Ovary (tissue), 9 donors: ENCODE measurements around the gene KCTD19. TPM values are rescaled to one million over a fixed set of nuclear protein-coding genes. Genes with fewer than 3 reads are reported as not detected.
A peak's percentile ranks its signal among the peaks of the same experiment; 100 is the strongest.

Experiments used
- DNase-seq, 5 donors: peaks; one replicate each; pipeline ENCODE4 v3.0.0-alpha.2; 2019 to 2020
- H3K27ac ChIP-seq, 2 donors: fragments of 200-600 bp; one replicate each; pipeline versions ENCODE4 v1.5.1 to v1.8.0; 2019 to 2022
- H3K27me3 ChIP-seq: fragments of 200-600 bp; one replicate; pipeline ENCODE4 v1.8.0; 2022
- H3K36me3 ChIP-seq: fragments of 200-600 bp; sonication (generic); one replicate; pipeline ENCODE4 v1.5.1; 2019
- H3K4me1 ChIP-seq: one replicate; pipeline ENCODE4 v1.8.1; 2013; ENCODE audit warnings: mild to moderate bottlenecking, moderate library complexity; ENCODE audit not compliant: insufficient read depth
- H3K4me3 ChIP-seq: fragments of 200-600 bp; sonication (generic); one replicate; pipeline ENCODE4 v1.5.1; 2017
- H3K9me3 ChIP-seq, 2 donors: fragments of 200-600 bp in 1 of 2; sonication (generic) in 1 of 2; one replicate each; pipeline versions ENCODE4 v1.5.1 to v1.8.1; 2013 to 2019; ENCODE audit warnings: mild to moderate bottlenecking in 1 of 2, moderate library complexity in 1 of 2
- CTCF ChIP-seq, 3 donors: fragments of 450-650 bp in 2 of 3; fragments of 200-600 bp in 1 of 3; IDR thresholded peaks; one replicate each; pipeline versions ENCODE4 v1.5.1 to v1.8.0; 2016 to 2022; ENCODE audit warnings: antibody characterized with exemption in 3 of 3, mild to moderate bottlenecking in 1 of 3
- EP300 ChIP-seq: sonication (generic); formaldehyde crosslinking; IDR thresholded peaks from one replicate; pipeline ENCODE4 v1.6.1; 2017; ENCODE audit warnings: antibody characterized with exemption
- POLR2A ChIP-seq: fragments of 450-650 bp; IDR thresholded peaks from one replicate; pipeline ENCODE4 v1.6.1; 2017; ENCODE audit warnings: antibody characterized with exemption, mild to moderate bottlenecking, moderate library complexity
- WGBS, 3 donors: extraction: QIAGEN DNeasy Blood & Tissue Kit in 1 of 3; methylation state at CpG; one replicate each; pipeline versions ENCODE4 v1.1.5 to v1.1.7; 2013 to 2017; 5-methylcytosine and 5-hydroxymethylcytosine counted together
- intact Hi-C, 4 donors: fragments of 100-400 bp; cut with DNase I; formaldehyde crosslinking; loops; one replicate each; pipeline versions ENCODE4 v1.11.0 to v1.15.1; 2022 to 2023
- polyA plus RNA-seq, 2 donors: library from polyadenylated mRNA; stranded (reverse); fragments of 200-250 nt in 1 of 2; fragments of 350-450 nt in 1 of 2; fragmentation: Illumina TruSeq in 1 of 2; extraction: RNeasy Lipid Tissue Mini Kit (QIAGEN cat#74804) in 1 of 2; gene quantifications; one replicate each; pipeline ENCODE4 v1.2.3, GENCODE V29; 2013 to 2014
- total RNA-seq, 7 donors: library from RNA; depleted of rRNA in 2 of 7; stranded (reverse); fragments of >200 nt in 2 of 7; fragmentation: NEBNext Ultra II Directional in 3 of 7; extraction: Animal tissue kit (Norgen Biotek cat#: 25700) in 3 of 7; gene quantifications; one replicate each; pipeline versions ENCODE4 v1.1.0 to v1.2.4, GENCODE V29; 2016 to 2023
- donor health status: DM: no; HTN: no; CAD: no; lungs with moderate emphysema.
- donor health status: DM: no; HTN: no; CAD: no.
- donor health status: Bipolar disorder and iron deficiency.
- donor health status: DM: yes; HTN: yes; CAD: no.
- donor health status: DM: no; HTN: no; CAD: no.
- donor health status: DM: yes; HTN: yes; CAD: no.

KCTD19 gene
- total and polyA plus RNA-seq, 9 donors = 0.05 to 0.70 (median 0.12) TPM; not detected in 4

- 74 to 86% (median 82%) methylated on average over 11 of the region's 11 CpGs for WGBS, 3 donors
Measured at GRCh38 chr16:67270931-67271338, 55.6 kb downstream of the KCTD19 start.

GRCh38 chr16:67269766-67270165 lies 56.8 kb downstream of the KCTD19 start:
- Histone ChIP-seq H3K36me3 (no peaks in the 10 kb centered on the region), H3K4me3 (no peak overlapping the region), H3K9me3 (no peaks in the 10 kb centered on the region), H3K27ac (no peak overlapping the region), H3K4me1 (no peaks in the 10 kb centered on the region), H3K27me3 (no peaks in the 10 kb centered on the region)
- peak in 1 of 5 donors; percentile 12 for DNase-seq
- intact Hi-C loops = no loop called here
- TF ChIP-seq POLR2A (no peak), CTCF (IDR thresholded peaks at IDR 0.05) (no peak), EP300 (no peak)
- 56 to 71% (median 58%) methylated on average over 5 of the region's 5 CpGs for WGBS, 3 donors

More at GRCh38 chr16:67270931-67271338, 55.6 kb downstream of the KCTD19 start:
- Histone ChIP-seq H3K36me3 (no peaks in the 10 kb centered on the region), H3K4me1 (no peaks in the 10 kb centered on the region), H3K9me3 (no peaks in the 10 kb centered on the region), H3K4me3 (no peak overlapping the region), H3K27ac (no peak overlapping the region), H3K27me3 (no peaks in the 10 kb centered on the region)
- intact Hi-C loops = no loop called here
- DNase-seq = no peak
- no peak for TF ChIP-seq CTCF (IDR thresholded peaks at IDR 0.05)

GRCh38 chr16:67268136-67268579 lies 58.4 kb downstream of the KCTD19 start:
- Histone ChIP-seq H3K27ac (no peak overlapping the region), H3K36me3 (no peaks in the 10 kb centered on the region), H3K4me1 (no peaks in the 10 kb centered on the region), H3K9me3 (no peaks in the 10 kb centered on the region), H3K4me3 (no peak overlapping the region), H3K27me3 (no peaks in the 10 kb centered on the region)
- no peak for TF ChIP-seq EP300
- TF ChIP-seq POLR2A = no peak
- no peak for TF ChIP-seq CTCF (IDR thresholded peaks at IDR 0.05)
- DNase-seq = peak in 1 of 5 donors; percentile 8
- 40 to 62% (median 61%) methylated on average over 5 of the region's 5 CpGs for WGBS, 3 donors
- intact Hi-C loops = no loop called here

GRCh38 chr16:67265834-67266233 lies 60.7 kb downstream of the KCTD19 start:
- Histone ChIP-seq H3K4me3 (no peak overlapping the region), H3K36me3 (no peaks in the 10 kb centered on the region), H3K4me1 (no peaks in the 10 kb centered on the region), H3K27me3 (no peaks in the 10 kb centered on the region), H3K27ac (no peak overlapping the region), H3K9me3 (no peaks in the 10 kb centered on the region)
- intact Hi-C loops = no loop called here
- 57 to 61% (median 61%) methylated on average over 8 of the region's 8 CpGs for WGBS, 3 donors
- DNase-seq = peak in 1 of 5 donors; percentile 1
- no peak for TF ChIP-seq POLR2A
- no peak for TF ChIP-seq EP300
- no peak for TF ChIP-seq CTCF (IDR thresholded peaks at IDR 0.05)

GRCh38 chr16:67264866-67265265 lies 61.7 kb downstream of the KCTD19 start:
- TF ChIP-seq CTCF (IDR thresholded peaks at IDR 0.05) = no peak
- TF ChIP-seq EP300 = no peak
- TF ChIP-seq POLR2A = no peak
- H3K4me1 ChIP-seq = no peaks in the 10 kb centered on the region
- no peaks in the 10 kb centered on the region for H3K27me3 ChIP-seq
- no peaks in the 10 kb centered on the region for H3K36me3 ChIP-seq
- peak in 2 of 5 donors; percentile 7 to 25 for DNase-seq
- H3K4me3 ChIP-seq = no peak overlapping the region
- intact Hi-C loops = no loop called here
- WGBS, 3 donors = 81 to 87% (median 85%) methylated on average over 5 of the region's 5 CpGs
- no peaks in the 10 kb centered on the region for H3K9me3 ChIP-seq
- no peak overlapping the region for H3K27ac ChIP-seq
